Activated T-helper 17 cell treated with anti-CD3 and anti-CD28 coated beads, Interleukin-2, amount 50 U/mL, for 72 hours (primary cell): ENCODE results near the gene NFIA. TPM values are rescaled to one million over a fixed set of nuclear protein-coding genes. Genes with fewer than 3 reads are reported as not detected.

Source experiments
- ATAC-seq: fragments of 150-1000 bp; cut with Tn5 transposase; replicated peaks from 2 replicates; pipeline ENCODE4 v1.10.0; 2021; ENCODE audit warnings: mild to moderate bottlenecking, moderate library complexity
- H3K27ac Mint-ChIP-seq: one replicate; pipeline ENCODE4 v1.8.0; 2022; ENCODE audit warnings: mixed read lengths
- H3K27me3 Mint-ChIP-seq: one replicate; pipeline ENCODE4 v1.8.0; 2022; ENCODE audit warnings: mixed read lengths
- H3K36me3 Mint-ChIP-seq: one replicate; pipeline ENCODE4 v1.8.0; 2022; ENCODE audit warnings: low read depth, mild to moderate bottlenecking, mixed read lengths
- H3K4me1 Mint-ChIP-seq: one replicate; pipeline ENCODE4 v1.8.0; 2022; ENCODE audit warnings: mixed read lengths
- H3K4me3 Mint-ChIP-seq: one replicate; pipeline ENCODE4 v1.8.0; 2022; ENCODE audit warnings: mild to moderate bottlenecking, mixed read lengths
- H3K9me3 Mint-ChIP-seq: one replicate; pipeline ENCODE4 v1.8.0; 2022; ENCODE audit warnings: mixed read lengths
- total RNA-seq, 2 donors: library from RNA; stranded (reverse); gene quantifications; one replicate each; pipeline ENCODE4 v1.2.3, GENCODE V29; 2022

The NFIA gene
- total RNA-seq, 2 donors from 2014 or later = 3.5 to 5.1 TPM

DNA sequence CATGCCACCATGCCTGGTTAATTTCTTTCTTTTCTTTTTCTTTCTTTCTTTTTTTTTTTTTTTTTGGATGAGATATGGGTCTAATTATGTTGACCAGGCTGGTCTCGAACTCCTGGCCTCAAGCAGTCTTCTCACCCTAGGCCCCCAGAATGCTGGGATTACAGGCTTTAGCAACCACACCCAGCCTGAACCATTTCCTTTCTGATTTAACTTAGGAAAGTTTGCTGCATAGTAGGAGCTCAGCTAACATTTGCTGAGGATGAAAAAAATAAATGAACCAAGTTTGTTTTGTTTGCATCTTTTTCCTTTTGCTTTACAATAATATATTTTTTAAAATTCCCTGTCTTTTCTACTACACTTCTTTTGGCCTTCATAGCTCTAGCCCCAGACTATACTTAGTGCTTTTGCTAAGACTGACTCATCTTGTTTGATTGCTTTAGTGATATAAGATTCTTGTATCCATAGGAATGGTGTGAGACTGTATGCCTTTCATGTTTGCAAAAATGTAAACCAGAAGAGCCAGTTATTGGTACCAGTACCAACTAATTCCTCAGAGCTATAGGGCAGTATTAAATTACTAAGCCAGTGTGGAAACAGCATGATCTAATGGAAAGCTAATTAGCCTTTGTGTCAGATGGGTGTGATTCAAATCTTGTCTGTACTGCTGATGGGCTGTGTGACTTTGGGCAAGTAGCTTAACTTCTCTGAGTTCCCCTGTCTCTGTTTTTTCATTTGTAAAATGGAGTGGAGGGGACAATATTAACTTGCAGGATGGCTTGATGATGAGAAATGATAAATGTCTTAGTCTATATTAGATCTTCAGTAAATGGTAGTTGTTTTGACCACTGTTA, 66.9 kb downstream of the NFIA start:
- H3K4me3 Mint-ChIP-seq = no peak overlapping the region
- no peaks in the 10 kb centered on the region for H3K9me3 Mint-ChIP-seq
- H3K4me1 Mint-ChIP-seq = no peaks in the 10 kb centered on the region
- no peaks in the 10 kb centered on the region for H3K27me3 Mint-ChIP-seq
- no peak for ATAC-seq
- H3K36me3 Mint-ChIP-seq = no peaks in the 10 kb centered on the region
- no peak overlapping the region for H3K27ac Mint-ChIP-seq

DNA sequence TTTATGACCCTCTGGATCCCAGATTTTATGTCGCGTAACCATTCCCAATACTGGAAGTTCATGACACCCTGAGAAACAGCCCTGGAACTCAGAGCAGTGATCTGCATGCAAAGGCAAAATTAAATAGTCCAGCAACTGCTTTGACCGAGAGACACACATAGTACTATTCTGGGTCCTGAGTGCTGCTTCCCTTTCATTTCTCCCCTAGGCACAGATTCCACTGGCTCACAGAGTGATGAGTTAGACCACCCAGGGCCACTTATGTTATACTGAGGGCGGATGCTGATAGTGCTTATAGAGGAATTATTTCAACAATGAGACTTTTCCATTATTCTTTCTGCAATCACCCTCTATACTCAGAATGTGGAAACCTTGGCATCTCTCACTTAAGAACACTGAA, 69.2 kb downstream of the NFIA start:
- H3K27me3 Mint-ChIP-seq = no peaks in the 10 kb centered on the region
- H3K4me1 Mint-ChIP-seq = no peaks in the 10 kb centered on the region
- no peaks in the 10 kb centered on the region for H3K36me3 Mint-ChIP-seq
- no peak overlapping the region for H3K27ac Mint-ChIP-seq
- ATAC-seq = no peak
- H3K9me3 Mint-ChIP-seq = no peaks in the 10 kb centered on the region
- H3K4me3 Mint-ChIP-seq = no peak overlapping the region

DNA sequence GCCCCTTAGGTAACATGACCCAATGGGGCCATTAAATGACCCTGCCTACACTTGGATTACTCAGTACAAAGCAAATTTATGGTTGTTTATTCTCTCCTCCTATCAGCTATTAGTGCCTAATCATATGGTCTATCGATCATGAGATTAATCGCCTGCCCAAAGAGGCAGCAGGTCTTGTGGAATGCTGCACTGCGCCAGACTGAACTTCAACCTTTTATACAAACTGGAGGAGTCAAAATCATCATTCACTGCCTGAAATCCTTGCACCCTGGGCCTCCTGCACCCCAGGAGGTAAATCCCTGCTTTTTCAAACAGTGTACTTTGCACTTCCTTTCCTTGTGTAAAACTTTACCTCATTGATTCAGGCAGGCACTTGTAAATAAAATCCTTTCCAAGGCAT, 69.7 kb downstream of the NFIA start:
- H3K27ac Mint-ChIP-seq = no peak overlapping the region
- no peak for ATAC-seq
- peaks cover under 1% of the 10 kb centered on the region for H3K4me1 Mint-ChIP-seq
- no peaks in the 10 kb centered on the region for H3K36me3 Mint-ChIP-seq
- no peaks in the 10 kb centered on the region for H3K27me3 Mint-ChIP-seq
- no peak overlapping the region for H3K4me3 Mint-ChIP-seq
- H3K9me3 Mint-ChIP-seq = no peaks in the 10 kb centered on the region

DNA sequence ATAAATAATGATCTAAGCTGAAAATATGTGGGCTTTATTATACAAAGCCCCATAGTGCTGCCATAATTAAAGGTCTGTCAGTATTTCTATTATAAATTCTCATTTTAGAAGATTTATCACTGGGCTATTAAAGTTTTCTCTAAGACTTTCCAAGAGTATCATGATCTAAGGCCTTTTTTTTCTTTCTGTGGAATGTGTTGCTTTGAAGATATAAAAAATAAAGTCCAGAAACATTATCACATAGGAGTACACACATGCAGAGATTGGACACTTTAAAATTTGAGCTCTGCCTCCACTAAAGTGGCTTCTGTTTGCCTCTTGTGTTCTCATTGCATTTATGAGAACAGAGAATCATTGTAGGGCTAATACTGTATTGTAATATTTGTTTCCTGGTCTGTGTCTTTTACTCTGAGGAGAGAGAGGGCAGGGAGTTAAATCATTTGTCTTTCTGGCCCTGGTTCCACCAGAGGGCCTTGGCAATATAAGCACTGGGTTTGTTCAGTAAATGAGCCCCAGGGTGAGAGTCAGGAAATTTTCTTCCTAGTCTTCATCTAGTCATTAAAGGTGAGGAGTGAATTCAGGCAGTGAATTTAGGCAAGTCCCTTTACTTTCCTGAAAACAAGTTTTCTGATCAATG, 70.2 kb downstream of the NFIA start:
- H3K27ac Mint-ChIP-seq = no peak overlapping the region
- H3K4me1 Mint-ChIP-seq = peaks cover 4% of the 10 kb centered on the region

DNA sequence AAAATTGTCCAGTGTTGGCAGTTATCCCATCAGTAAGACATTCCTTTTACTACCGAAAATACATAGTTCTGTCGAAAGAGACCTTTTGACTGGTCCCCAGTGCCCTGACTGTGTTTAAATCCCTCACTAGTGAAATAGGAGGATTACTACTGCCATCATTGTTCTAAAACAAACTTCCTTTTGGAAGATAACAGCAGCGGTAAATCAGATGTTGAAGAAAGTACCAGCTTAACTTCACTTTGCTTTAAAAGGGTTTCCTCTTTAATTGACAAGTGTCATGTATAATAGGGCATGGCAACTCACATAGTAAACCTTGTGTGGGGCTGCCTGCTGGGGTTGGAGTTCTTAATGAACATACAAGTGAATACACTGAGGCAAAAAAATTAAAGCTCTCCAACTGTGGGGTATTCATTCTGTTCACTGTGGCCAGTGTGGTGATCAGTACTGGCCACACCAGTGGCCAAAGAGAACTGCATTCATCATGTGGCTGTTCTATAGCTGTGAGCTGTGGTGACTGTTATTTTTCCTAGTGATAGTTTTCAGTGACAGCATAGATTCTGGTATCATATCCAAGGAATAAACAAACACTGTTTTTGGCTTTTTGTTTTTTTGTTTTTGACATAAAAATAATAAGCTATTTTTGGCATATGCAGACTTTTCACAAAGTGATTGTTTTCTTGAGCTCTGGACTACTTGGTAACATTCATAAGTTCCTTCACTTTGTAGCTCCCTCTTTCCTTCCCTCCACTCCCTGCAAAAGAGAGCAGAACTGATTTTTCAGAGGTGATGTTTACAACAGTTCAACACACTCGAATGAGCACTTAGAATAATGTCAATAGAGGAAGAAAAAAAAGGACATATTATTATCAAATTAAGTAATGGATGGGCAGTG, 74.5 kb downstream of the NFIA start:
- Mint-ChIP-seq H3K36me3 (no peaks in the 10 kb centered on the region), H3K27me3 (no peaks in the 10 kb centered on the region), H3K9me3 (no peaks in the 10 kb centered on the region), H3K4me3 (no peak overlapping the region), H3K4me1 (peaks cover 8% of the 10 kb centered on the region), H3K27ac (no peak overlapping the region)
- no peak for ATAC-seq

More for the DNA sequence above, 70.2 kb downstream of the NFIA start:
- Mint-ChIP-seq H3K36me3 (no peaks in the 10 kb centered on the region), H3K27me3 (no peaks in the 10 kb centered on the region), H3K4me3 (no peak overlapping the region), H3K9me3 (no peaks in the 10 kb centered on the region)
- ATAC-seq = no peak

DNA sequence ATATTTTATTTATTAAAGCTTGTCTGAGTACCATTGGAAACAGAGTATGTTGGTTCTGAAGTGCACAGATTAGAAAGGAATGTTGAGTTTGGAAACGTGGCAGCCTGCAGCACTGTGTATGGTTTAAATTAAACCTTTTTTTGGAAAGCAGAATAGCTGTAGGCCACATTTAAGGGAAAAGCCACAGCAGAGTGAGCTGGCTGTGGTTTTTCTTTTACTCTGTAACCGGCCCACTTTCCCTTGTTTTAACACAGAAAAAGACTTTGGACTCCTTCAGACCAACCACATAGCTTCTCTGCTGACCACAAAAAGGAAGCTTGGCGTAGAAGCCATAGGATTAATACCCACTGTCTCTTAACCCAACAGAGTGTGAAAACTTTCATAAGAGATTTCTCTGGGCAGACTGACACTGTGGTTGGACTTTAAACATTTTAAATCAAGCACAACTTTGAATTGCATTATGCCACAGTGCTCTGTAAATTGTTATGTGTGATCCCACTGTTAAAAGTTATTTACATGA, 75.2 kb downstream of the NFIA start:
- Mint-ChIP-seq H3K27me3 (no peaks in the 10 kb centered on the region), H3K27ac (no peak overlapping the region), H3K4me1 (peaks cover 8% of the 10 kb centered on the region), H3K4me3 (no peak overlapping the region), H3K36me3 (no peaks in the 10 kb centered on the region), H3K9me3 (no peaks in the 10 kb centered on the region)
- ATAC-seq = peak; percentile 79

DNA sequence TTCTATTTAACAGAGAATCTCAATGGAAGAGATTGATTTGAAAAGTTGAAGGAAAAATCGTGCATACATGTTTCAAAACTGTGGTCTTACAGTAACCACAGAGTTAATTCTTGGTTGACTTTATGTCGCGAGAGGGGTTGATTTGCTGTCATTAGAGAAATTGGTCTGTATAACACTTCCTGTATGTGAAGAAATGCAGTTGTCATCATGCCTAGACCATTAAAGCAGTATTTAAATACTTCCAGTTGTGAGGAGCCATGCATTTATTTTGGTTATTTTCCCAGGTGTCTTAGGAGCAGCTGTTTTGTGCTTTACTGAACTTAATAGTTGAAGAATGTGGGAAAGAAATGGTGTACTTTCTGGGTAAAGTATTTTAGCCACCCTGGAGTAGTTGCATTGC, 76.2 kb downstream of the NFIA start:
- Mint-ChIP-seq H3K4me1 (peaks cover 8% of the 10 kb centered on the region), H3K4me3 (no peak overlapping the region), H3K36me3 (no peaks in the 10 kb centered on the region), H3K27me3 (no peaks in the 10 kb centered on the region), H3K9me3 (no peaks in the 10 kb centered on the region), H3K27ac (no peak overlapping the region)
- no peak for ATAC-seq

DNA sequence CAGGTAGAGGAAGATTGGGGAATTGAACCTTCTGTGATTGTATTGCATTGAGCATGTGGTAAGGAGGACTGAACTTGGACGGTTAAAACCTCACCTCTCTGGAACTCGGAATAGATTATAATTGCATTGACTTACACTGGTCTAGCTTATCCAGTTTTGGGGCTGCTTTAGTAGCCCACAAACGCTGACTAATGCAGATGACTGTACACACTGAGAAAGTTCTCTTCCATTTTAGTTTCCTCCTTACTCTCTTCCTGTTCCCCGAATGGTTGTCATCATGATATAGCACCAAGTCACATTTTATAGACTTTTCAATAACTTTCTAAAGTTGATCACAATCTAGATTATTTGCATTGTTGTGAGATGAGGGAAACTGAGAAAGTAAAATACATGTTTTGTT, 78.2 kb downstream of the NFIA start:
- peaks cover 8% of the 10 kb centered on the region for H3K4me1 Mint-ChIP-seq
- no peak overlapping the region for H3K4me3 Mint-ChIP-seq
- ATAC-seq = peak; percentile 79
- H3K27me3 Mint-ChIP-seq = no peaks in the 10 kb centered on the region
- H3K9me3 Mint-ChIP-seq = no peaks in the 10 kb centered on the region
- H3K27ac Mint-ChIP-seq = no peak overlapping the region
- H3K36me3 Mint-ChIP-seq = no peaks in the 10 kb centered on the region

DNA sequence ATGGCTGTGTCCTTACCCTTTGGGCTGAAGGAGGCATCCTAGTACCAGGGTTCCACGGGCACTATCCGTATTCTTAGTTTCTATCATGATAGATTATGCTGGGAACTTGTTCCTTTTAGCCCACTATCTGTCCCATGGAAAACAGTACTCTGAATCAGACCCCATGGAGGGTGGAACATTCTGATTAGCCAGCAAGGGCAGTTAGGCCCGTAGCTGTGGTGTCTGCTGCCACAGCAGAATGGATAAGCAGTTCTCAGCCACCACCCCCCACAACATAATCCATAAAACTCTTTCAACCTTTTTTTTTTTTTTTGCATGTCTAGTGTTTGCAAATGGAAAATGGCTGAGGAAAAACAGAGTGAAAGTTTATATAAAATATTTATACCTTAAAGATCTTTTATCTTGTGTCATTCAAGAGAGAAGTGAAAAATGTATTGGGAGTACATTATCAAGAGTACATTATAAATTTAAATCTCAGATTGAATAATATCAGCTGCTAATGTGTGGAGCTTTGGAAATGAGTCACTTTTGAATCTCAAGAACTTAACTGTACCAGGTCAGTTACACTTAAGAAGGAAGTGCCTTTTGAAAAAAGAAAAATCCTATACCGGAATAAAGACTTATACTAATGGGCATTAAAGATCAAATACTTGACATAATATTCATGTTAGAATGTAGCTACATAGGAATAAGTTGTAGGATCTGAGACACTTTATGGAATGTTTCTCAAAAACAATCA, 80.3 kb downstream of the NFIA start:
- Mint-ChIP-seq H3K9me3 (no peaks in the 10 kb centered on the region), H3K4me3 (no peak overlapping the region), H3K4me1 (peaks cover 4% of the 10 kb centered on the region), H3K27me3 (no peaks in the 10 kb centered on the region), H3K36me3 (no peaks in the 10 kb centered on the region), H3K27ac (no peak overlapping the region)
- no peak for ATAC-seq

DNA sequence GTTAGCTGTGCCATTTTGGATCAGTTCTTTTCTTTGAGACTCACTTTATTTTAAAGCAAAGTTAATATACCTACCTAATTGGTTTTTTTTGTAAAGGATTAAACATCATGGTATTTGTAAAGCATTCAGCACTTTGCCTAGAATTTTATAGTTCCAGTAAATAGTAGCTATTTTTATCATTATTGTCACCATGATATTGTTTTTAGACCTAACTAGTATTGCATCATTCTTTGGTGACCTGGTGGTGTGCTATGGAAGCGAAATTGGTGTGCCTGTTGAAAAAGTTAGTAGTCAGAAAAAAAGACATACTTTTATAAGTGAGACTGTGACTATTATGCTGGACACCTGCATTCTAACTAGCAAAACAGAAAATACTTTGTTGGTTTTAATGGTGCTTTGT, 81.0 kb downstream of the NFIA start:
- Mint-ChIP-seq H3K4me3 (no peak overlapping the region), H3K36me3 (no peaks in the 10 kb centered on the region), H3K4me1 (peaks cover 2% of the 10 kb centered on the region), H3K27ac (no peak overlapping the region), H3K9me3 (no peaks in the 10 kb centered on the region), H3K27me3 (no peaks in the 10 kb centered on the region)
- no peak for ATAC-seq

DNA sequence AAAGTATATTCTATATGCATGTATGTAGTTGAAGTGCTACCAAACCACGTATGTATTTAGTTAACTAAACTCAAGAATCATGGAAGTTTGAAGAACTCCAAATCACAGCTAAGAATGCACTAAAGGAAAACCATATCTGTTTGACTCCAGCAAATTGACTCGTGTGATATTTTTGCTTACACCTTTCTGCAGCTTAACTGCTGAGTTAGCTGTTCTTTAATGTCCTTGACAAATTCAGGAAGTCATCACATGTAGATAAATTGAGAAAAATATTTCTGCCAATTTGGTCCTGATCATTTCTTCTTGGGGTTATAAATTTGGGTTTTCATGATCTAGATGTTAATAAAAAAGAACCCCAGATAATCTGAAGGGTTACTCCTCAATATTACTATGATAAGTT, 83.0 kb downstream of the NFIA start:
- ATAC-seq = no peak
- Mint-ChIP-seq H3K27me3 (no peaks in the 10 kb centered on the region), H3K4me1 (no peaks in the 10 kb centered on the region), H3K9me3 (no peaks in the 10 kb centered on the region), H3K27ac (no peak overlapping the region), H3K36me3 (no peaks in the 10 kb centered on the region), H3K4me3 (no peak overlapping the region)

DNA sequence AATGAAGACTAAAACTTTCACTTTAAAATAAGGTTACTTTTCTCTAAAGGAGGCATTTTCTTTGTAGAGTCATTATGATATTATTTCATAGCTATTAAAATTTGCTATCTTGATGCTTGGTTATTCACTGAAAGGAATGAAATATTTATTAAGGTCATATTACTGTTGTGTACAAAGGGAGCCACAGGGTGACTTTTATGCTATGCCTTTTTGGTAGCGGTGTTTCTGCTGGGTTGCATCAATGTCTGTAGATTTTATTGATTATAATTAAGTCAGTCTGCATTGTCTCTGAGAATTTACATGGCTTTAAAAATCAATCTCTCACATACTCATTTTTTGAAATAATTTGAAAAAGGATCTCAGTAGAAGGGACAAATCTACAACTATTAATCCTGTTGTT, 84.9 kb downstream of the NFIA start:
- H3K9me3 Mint-ChIP-seq = no peaks in the 10 kb centered on the region
- H3K27me3 Mint-ChIP-seq = no peaks in the 10 kb centered on the region
- no peaks in the 10 kb centered on the region for H3K36me3 Mint-ChIP-seq
- no peak overlapping the region for H3K4me3 Mint-ChIP-seq
- ATAC-seq = no peak
- H3K4me1 Mint-ChIP-seq = no peaks in the 10 kb centered on the region
- H3K27ac Mint-ChIP-seq = no peak overlapping the region

DNA sequence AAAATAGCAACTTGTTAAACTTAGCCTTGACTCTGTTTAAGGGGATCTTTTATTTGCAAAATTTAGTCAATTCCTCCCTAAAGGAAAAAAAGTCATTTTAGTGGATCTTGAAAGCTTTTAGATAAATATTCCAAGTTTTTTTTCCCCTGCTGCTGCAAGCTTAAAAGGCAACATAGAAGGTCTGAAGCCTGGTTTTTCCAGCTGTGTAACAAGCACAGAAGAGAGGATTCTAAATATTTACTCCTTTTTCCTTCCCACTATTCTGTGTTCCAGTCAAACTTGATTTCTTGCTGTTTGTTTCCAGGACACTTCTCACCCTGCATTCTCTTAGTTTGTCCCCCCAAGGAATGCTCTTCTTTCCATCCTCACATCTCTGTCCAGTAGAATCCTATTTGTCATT, 86.7 kb downstream of the NFIA start:
- H3K27ac Mint-ChIP-seq = no peak overlapping the region
- no peak overlapping the region for H3K4me3 Mint-ChIP-seq
- no peaks in the 10 kb centered on the region for H3K9me3 Mint-ChIP-seq
- H3K36me3 Mint-ChIP-seq = no peaks in the 10 kb centered on the region
- no peaks in the 10 kb centered on the region for H3K27me3 Mint-ChIP-seq
- ATAC-seq = no peak
- no peaks in the 10 kb centered on the region for H3K4me1 Mint-ChIP-seq

DNA sequence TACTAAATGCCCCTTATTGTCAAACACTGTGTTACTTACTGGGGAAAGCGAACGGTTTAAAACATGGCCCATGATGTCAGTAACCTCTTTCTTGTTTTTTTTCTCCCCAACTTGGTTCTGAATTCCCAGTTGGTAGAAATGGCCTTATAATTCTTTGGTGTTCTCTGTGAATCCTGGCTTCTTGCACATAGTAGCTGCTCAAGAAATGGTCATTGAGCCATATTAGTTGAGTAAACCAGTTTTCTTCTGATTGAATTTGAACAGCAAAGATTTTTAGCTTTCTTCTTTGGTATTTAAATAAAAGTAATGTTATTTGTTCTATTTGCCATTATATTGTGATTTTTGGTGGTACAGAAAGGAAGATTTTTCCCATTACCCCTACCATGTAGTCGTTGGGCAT, 87.3 kb downstream of the NFIA start:
- H3K36me3 Mint-ChIP-seq = no peaks in the 10 kb centered on the region
- H3K4me1 Mint-ChIP-seq = no peaks in the 10 kb centered on the region
- H3K9me3 Mint-ChIP-seq = no peaks in the 10 kb centered on the region
- H3K27ac Mint-ChIP-seq = no peak overlapping the region
- no peak overlapping the region for H3K4me3 Mint-ChIP-seq
- ATAC-seq = no peak
- H3K27me3 Mint-ChIP-seq = no peaks in the 10 kb centered on the region
